Measurements from ENCODE around the gene EYA2. TPM values are rescaled to one million over a fixed set of nuclear protein-coding genes. Genes with fewer than 3 reads are reported as not detected.

EYA2 gene
- polyA plus RNA-seq, 3 donors: 0.04 to 0.16 TPM; not detected in 1

DNA sequence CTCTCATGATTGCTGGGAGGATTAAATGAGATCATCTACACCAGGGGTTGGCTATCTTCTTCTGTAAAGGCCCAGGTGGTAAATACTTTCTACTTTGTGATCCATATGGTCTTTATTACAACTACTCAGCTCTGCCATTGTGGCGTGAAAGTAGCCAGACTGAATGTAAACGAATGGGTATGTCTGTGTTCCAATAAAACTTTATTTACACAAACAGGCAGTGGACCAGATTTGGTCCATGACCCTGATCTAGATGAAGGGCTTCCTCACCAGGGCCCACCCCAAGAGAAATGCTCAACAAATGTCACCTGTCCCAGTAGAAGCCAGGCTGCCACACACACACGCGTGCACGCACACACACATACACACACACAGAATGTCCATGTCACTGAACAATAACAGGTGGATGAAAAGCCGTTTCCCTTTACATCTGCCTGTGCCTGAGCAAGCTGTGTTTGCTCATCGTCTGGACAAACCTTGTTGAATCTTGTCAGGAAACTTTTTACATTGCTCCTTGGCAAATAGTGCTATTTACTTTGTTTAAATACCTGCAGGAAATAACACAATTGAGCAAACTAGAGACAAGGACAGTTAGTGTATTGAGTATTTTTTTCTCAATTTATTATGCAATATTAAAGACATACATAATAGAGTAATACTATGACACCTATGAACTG is 114.3 kb downstream of the EYA2 start:
- Histone ChIP-seq H3K4me1 (ENCODE audit: control insufficient read depth in 1 of 2, insufficient read depth in 2 of 2, low read length in 2 of 2) (no peaks in the 10 kb centered on the region), H3K27ac (ENCODE audit: low read depth in 1 of 2, low read length in 2 of 2) (no peak overlapping the region), H3K27me3 (ENCODE audit: control insufficient read depth in 2 of 2, insufficient read depth in 2 of 2, low read length in 2 of 2) (peaks cover 0 to 3% of the 10 kb centered on the region in 2 donors), H4K20me1 (ENCODE audit: insufficient read depth, low read length) (no peaks in the 10 kb centered on the region), H3K9ac (ENCODE audit: insufficient read depth, low read length, poor library complexity, severe bottlenecking) (no peak overlapping the region), H3K79me2 (ENCODE audit: insufficient read depth, low read length) (no peaks in the 10 kb centered on the region), H2AFZ (ENCODE audit: insufficient read depth, low read depth, low read length, poor library complexity, severe bottlenecking) (no peak overlapping the region), H3K4me3 (replicated peaks in 1 of 3; ENCODE audit: low read depth in 2 of 3, low read length in 3 of 3) (no peak overlapping the region), H3K36me3 (replicated peaks in 1 of 2; ENCODE audit: control insufficient read depth in 1 of 2, insufficient read depth in 2 of 2, low read length in 2 of 2) (no peaks in the 10 kb centered on the region), H3K4me2 (replicated peaks; ENCODE audit: extremely low read depth, low read length, poor library complexity, severe bottlenecking) (no peak overlapping the region), H3K9me3 (replicated peaks in 1 of 2; ENCODE audit: control insufficient read depth in 1 of 2, insufficient read depth in 1 of 2, low read length in 2 of 2) (peaks cover 6% of the 10 kb centered on the region in 2 donors)
- no peaks in the 10 kb centered on the region for H3K36me3 Mint-ChIP-seq
- H3K4me3 Mint-ChIP-seq: no peak overlapping the region
- TF ChIP-seq, protein P1, sequence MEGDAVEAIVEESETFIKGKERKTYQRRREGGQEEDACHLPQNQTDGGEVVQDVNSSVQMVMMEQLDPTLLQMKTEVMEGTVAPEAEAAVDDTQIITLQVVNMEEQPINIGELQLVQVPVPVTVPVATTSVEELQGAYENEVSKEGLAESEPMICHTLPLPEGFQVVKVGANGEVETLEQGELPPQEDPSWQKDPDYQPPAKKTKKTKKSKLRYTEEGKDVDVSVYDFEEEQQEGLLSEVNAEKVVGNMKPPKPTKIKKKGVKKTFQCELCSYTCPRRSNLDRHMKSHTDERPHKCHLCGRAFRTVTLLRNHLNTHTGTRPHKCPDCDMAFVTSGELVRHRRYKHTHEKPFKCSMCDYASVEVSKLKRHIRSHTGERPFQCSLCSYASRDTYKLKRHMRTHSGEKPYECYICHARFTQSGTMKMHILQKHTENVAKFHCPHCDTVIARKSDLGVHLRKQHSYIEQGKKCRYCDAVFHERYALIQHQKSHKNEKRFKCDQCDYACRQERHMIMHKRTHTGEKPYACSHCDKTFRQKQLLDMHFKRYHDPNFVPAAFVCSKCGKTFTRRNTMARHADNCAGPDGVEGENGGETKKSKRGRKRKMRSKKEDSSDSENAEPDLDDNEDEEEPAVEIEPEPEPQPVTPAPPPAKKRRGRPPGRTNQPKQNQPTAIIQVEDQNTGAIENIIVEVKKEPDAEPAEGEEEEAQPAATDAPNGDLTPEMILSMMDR (IDR thresholded peaks at IDR 0.05): no peak
- peaks cover 5 to 13% (median 5%) of the 10 kb centered on the region in 3 donors for H3K27me3 Mint-ChIP-seq (ENCODE audit: low read depth in 3 of 3)
- 84% methylated on average over 6 of the region's 7 CpGs for WGBS (ENCODE audit: insufficient coverage)
- H3K4me1 Mint-ChIP-seq: no peaks in the 10 kb centered on the region
- intact Hi-C loops (cut with micrococcal nuclease): no loop called here
- no peak overlapping the region for H3K27ac Mint-ChIP-seq
- peaks cover 0 to 9% (median 6%) of the 10 kb centered on the region in 7 donors for H3K9me3 Mint-ChIP-seq
- DNase-seq: no peak

GRCh38 chr20:47009784-47010183 is 115.1 kb downstream of the EYA2 start:
- Mint-ChIP-seq H3K4me1 (no peaks in the 10 kb centered on the region), H3K4me3 (no peak overlapping the region), H3K9me3 (peaks cover 0 to 3% (median under 1%) of the 10 kb centered on the region in 7 donors), H3K36me3 (no peaks in the 10 kb centered on the region), H3K27ac (no peak overlapping the region), H3K27me3 (ENCODE audit: low read depth in 3 of 3) (peaks cover 4 to 9% (median 5%) of the 10 kb centered on the region in 3 donors)
- DNase-seq: no peak
- H3K4me2 ChIP-seq (replicated peaks; ENCODE audit: extremely low read depth, low read length, poor library complexity, severe bottlenecking): no peak overlapping the region
- no peaks in the 10 kb centered on the region for H4K20me1 ChIP-seq (ENCODE audit: insufficient read depth, low read length)
- no peak overlapping the region for H3K9ac ChIP-seq (ENCODE audit: insufficient read depth, low read length, poor library complexity, severe bottlenecking)
- H3K36me3 ChIP-seq (replicated peaks in 1 of 2; ENCODE audit: control insufficient read depth in 1 of 2, insufficient read depth in 2 of 2, low read length in 2 of 2): no peaks in the 10 kb centered on the region
- H3K4me3 ChIP-seq (replicated peaks in 1 of 3; ENCODE audit: low read depth in 2 of 3, low read length in 3 of 3): no peak overlapping the region
- no peaks in the 10 kb centered on the region for H3K79me2 ChIP-seq (ENCODE audit: insufficient read depth, low read length)
- no peak overlapping the region for H3K27ac ChIP-seq (ENCODE audit: low read depth in 1 of 2, low read length in 2 of 2)
- H3K27me3 ChIP-seq (ENCODE audit: control insufficient read depth in 2 of 2, insufficient read depth in 2 of 2, low read length in 2 of 2): no peaks in the 10 kb centered on the region
- peaks cover 0 to under 1% of the 10 kb centered on the region in 2 donors for H3K9me3 ChIP-seq (replicated peaks in 1 of 2; ENCODE audit: control insufficient read depth in 1 of 2, insufficient read depth in 1 of 2, low read length in 2 of 2)
- no peaks in the 10 kb centered on the region for H3K4me1 ChIP-seq (ENCODE audit: control insufficient read depth in 1 of 2, insufficient read depth in 2 of 2, low read length in 2 of 2)
- TF ChIP-seq, protein P1 (IDR thresholded peaks at IDR 0.05): no peak
- H2AFZ ChIP-seq (ENCODE audit: insufficient read depth, low read depth, low read length, poor library complexity, severe bottlenecking): no peak overlapping the region
- intact Hi-C loops (cut with micrococcal nuclease): no loop called here

Measured in CD14-positive monocyte (primary cell).